Measurements from ENCODE around the gene MTERF1. TPM values are rescaled to one million over a fixed set of nuclear protein-coding genes. Genes with fewer than 3 reads are reported as not detected.

Gene MTERF1
- total RNA-seq, 1 experiment from 2014 or later: 13.6 TPM

- Histone ChIP-seq H3K4me1 (ENCODE audit: control insufficient read depth, insufficient read depth, low read length) (no peaks in the 10 kb centered on the region), H3K27ac (ENCODE audit: low read length) (no peak overlapping the region), H3K4me3 (ENCODE audit: low read depth in 2 of 2, low read length in 2 of 2) (peak overlapping the region in 1 of 2 experiments; percentile 5; a peak in 1 of 4 replicates), H3K9me3 (ENCODE audit: control insufficient read depth, insufficient read depth, low read depth, low read length) (no peaks in the 10 kb centered on the region), H3K27me3 (ENCODE audit: control insufficient read depth, insufficient read depth, low read length) (peaks cover 3% of the 10 kb centered on the region; the same call in 1 of the 2 replicates), H3K36me3 (ENCODE audit: control insufficient read depth, insufficient read depth, low read length) (no peaks in the 10 kb centered on the region)
- no peak for TF ChIP-seq SIN3A (IDR thresholded peaks at IDR 0.05; ENCODE audit: borderline replicate concordance, insufficient read depth, low read depth, low read length)
- TF ChIP-seq CTCF (IDR thresholded peaks at IDR 0.05): no peak
- TF ChIP-seq TCF7L2 (IDR thresholded peaks at IDR 0.05; ENCODE audit: low read depth, low read length): no peak
- TF ChIP-seq REST (IDR thresholded peaks at IDR 0.05; ENCODE audit: insufficient read depth in 1 of 2, low read depth in 2 of 2, low read length in 1 of 2): no peak
- TF ChIP-seq POLR2AphosphoS5 (IDR thresholded peaks at IDR 0.05; ENCODE audit: low read depth, low read length): no peak
- ChIA-PET POLR2A (no interaction called here), CTCF (no interaction called here)
- in situ Hi-C loops (cut with HindIII; ENCODE audit: low pct_unique_long_range_greater_than_20kb, low sequenced_read_pairs): no loop called here
- ATAC-seq: peak; percentile 42; the same call in 1 of the 2 replicates
- intact Hi-C loops (cut with micrococcal nuclease; ENCODE audit: unreplicated experiment): no loop called here
- BruUV-seq (replicated peaks): no TSS peak
- no peak for DNase-seq (ENCODE audit: low read depth, low spot score)
Observed at GRCh38 chr7:91898240-91898992, 17.9 kb upstream of the MTERF1 start.

GRCh38 chr7:91894781-91895480 lies 14.4 kb upstream of the MTERF1 start:
- POLR2A ChIA-PET: no interaction called here

More at GRCh38 chr7:91894781-91895480, 14.4 kb upstream of the MTERF1 start:
- TF ChIP-seq REST (IDR thresholded peaks at IDR 0.05; ENCODE audit: insufficient read depth in 1 of 2, low read depth in 2 of 2, low read length in 1 of 2): no peak
- no peak for TF ChIP-seq POLR2AphosphoS5 (IDR thresholded peaks at IDR 0.05; ENCODE audit: low read depth, low read length)
- TF ChIP-seq SIN3A (IDR thresholded peaks at IDR 0.05; ENCODE audit: borderline replicate concordance, insufficient read depth, low read depth, low read length): no peak
- no peak for TF ChIP-seq TCF7L2 (IDR thresholded peaks at IDR 0.05; ENCODE audit: low read depth, low read length)
- TF ChIP-seq CTCF (IDR thresholded peaks at IDR 0.05): no peak
- BruUV-seq (replicated peaks): no TSS peak
- H3K4me3 ChIP-seq (ENCODE audit: low read depth in 2 of 2, low read length in 2 of 2): no peak overlapping the region
- no peak for DNase-seq (ENCODE audit: low read depth, low spot score)
- no peaks in the 10 kb centered on the region for H3K36me3 ChIP-seq (ENCODE audit: control insufficient read depth, insufficient read depth, low read length)
- CTCF ChIA-PET: no interaction called here
- H3K27ac ChIP-seq (ENCODE audit: low read length): no peak overlapping the region
- H3K4me1 ChIP-seq (ENCODE audit: control insufficient read depth, insufficient read depth, low read length): no peaks in the 10 kb centered on the region
- ATAC-seq: no peak
- in situ Hi-C loops (cut with HindIII; ENCODE audit: low pct_unique_long_range_greater_than_20kb, low sequenced_read_pairs) (no loop called here), intact Hi-C loops (cut with micrococcal nuclease; ENCODE audit: unreplicated experiment) (no loop called here)
- H3K9me3 ChIP-seq (ENCODE audit: control insufficient read depth, insufficient read depth, low read depth, low read length): no peaks in the 10 kb centered on the region
- H3K27me3 ChIP-seq (ENCODE audit: control insufficient read depth, insufficient read depth, low read length): peaks cover 3% of the 10 kb centered on the region; the same call in 1 of the 2 replicates
